ENCODE measurements around the gene UGT2B17. TPM values are rescaled to one million over a fixed set of nuclear protein-coding genes. Genes with fewer than 3 reads are reported as not detected.
"Not testable (repeated sequence)": the region's sequence is repeated elsewhere in the genome, so short reads cannot be mapped to it uniquely, and the experiment has no call there.

UGT2B17 gene
- total RNA-seq, 1 experiment from 2014 or later, result not detected

GRCh38 chr4:68542742-68543141 lies 33.4 kb downstream of the UGT2B17 start:
- CTCF ChIA-PET; POLR2A ChIA-PET; H3K4me1 Mint-ChIP-seq (ENCODE audit: insufficient read depth, unreplicated experiment); H3K4me3 Mint-ChIP-seq (ENCODE audit: unreplicated experiment); H3K27ac Mint-ChIP-seq (ENCODE audit: low read depth, unreplicated experiment); BruUV-seq (replicated peaks); H3K9me3 Mint-ChIP-seq (ENCODE audit: unreplicated experiment); DNase-seq (ENCODE audit: unreplicated experiment); H3K36me3 Mint-ChIP-seq (ENCODE audit: insufficient read depth, unreplicated experiment); intact Hi-C loops (cut with micrococcal nuclease); H3K27me3 Mint-ChIP-seq (ENCODE audit: insufficient read depth, unreplicated experiment): not testable (repeated sequence)

GRCh38 chr4:68536375-68536774 lies 39.7 kb downstream of the UGT2B17 start:
- ChIA-PET POLR2A (no interaction called here), CTCF (interaction anchor here (1.2 kb wide), 1 partner anchor 37 kb away, joined by 4 read pairs; no protein-coding TSS in a partner anchor)
- no TSS peak for BruUV-seq (replicated peaks)
- Mint-ChIP-seq H3K4me3 (ENCODE audit: unreplicated experiment) (no peak overlapping the region), H3K36me3 (ENCODE audit: insufficient read depth, unreplicated experiment) (no peaks in the 10 kb centered on the region), H3K27ac (ENCODE audit: low read depth, unreplicated experiment) (no peak overlapping the region), H3K9me3 (ENCODE audit: unreplicated experiment) (peaks cover 28% of the 10 kb centered on the region), H3K27me3 (ENCODE audit: insufficient read depth, unreplicated experiment) (no peaks in the 10 kb centered on the region), H3K4me1 (ENCODE audit: insufficient read depth, unreplicated experiment) (no peaks in the 10 kb centered on the region)
- no peak for DNase-seq (ENCODE audit: unreplicated experiment)
- TF ChIP-seq CTCF (IDR thresholded peaks at IDR 0.05; ENCODE audit: unreplicated experiment), result no peak
- intact Hi-C loops (cut with micrococcal nuclease), result no loop called here

GRCh38 chr4:68535974-68536373 lies 40.1 kb downstream of the UGT2B17 start:
- Mint-ChIP-seq H3K4me1 (ENCODE audit: insufficient read depth, unreplicated experiment) (no peaks in the 10 kb centered on the region), H3K36me3 (ENCODE audit: insufficient read depth, unreplicated experiment) (no peaks in the 10 kb centered on the region), H3K9me3 (ENCODE audit: unreplicated experiment) (peaks cover 28% of the 10 kb centered on the region), H3K27ac (ENCODE audit: low read depth, unreplicated experiment) (no peak overlapping the region), H3K27me3 (ENCODE audit: insufficient read depth, unreplicated experiment) (no peaks in the 10 kb centered on the region), H3K4me3 (ENCODE audit: unreplicated experiment) (no peak overlapping the region)
- CTCF ChIA-PET, result interaction anchor here (1.2 kb wide), 1 partner anchor 37 kb away, joined by 4 read pairs; no protein-coding TSS in a partner anchor
- no TSS peak for BruUV-seq (replicated peaks)
- TF ChIP-seq CTCF (IDR thresholded peaks at IDR 0.05; ENCODE audit: unreplicated experiment), result no peak
- intact Hi-C loops (cut with micrococcal nuclease), result no loop called here
- no peak for DNase-seq (ENCODE audit: unreplicated experiment)
- POLR2A ChIA-PET, result no interaction called here

- BruUV-seq (replicated peaks); H3K4me3 Mint-ChIP-seq (ENCODE audit: unreplicated experiment); H3K27me3 Mint-ChIP-seq (ENCODE audit: insufficient read depth, unreplicated experiment); H3K9me3 Mint-ChIP-seq (ENCODE audit: unreplicated experiment); DNase-seq (ENCODE audit: unreplicated experiment); H3K36me3 Mint-ChIP-seq (ENCODE audit: insufficient read depth, unreplicated experiment); intact Hi-C loops (cut with micrococcal nuclease); H3K4me1 Mint-ChIP-seq (ENCODE audit: insufficient read depth, unreplicated experiment): not testable (repeated sequence)
- peak overlapping the region; percentile 78 for H3K27ac Mint-ChIP-seq (ENCODE audit: low read depth, unreplicated experiment)
- POLR2A ChIA-PET, result interaction anchor here (0.7 kb wide), 1 partner anchor 116 kb away, joined by 3 read pairs; no protein-coding TSS in a partner anchor
- CTCF ChIA-PET, result interaction anchor here (1.1 kb wide), 1 partner anchor 67 kb away, joined by 4 read pairs; no protein-coding TSS in a partner anchor
Measured at GRCh38 chr4:68522232-68522631, 53.9 kb downstream of the UGT2B17 start.

GRCh38 chr4:68520985-68521384 lies 55.1 kb downstream of the UGT2B17 start:
- Mint-ChIP-seq H3K9me3 (ENCODE audit: unreplicated experiment) (no peaks in the 10 kb centered on the region), H3K27ac (ENCODE audit: low read depth, unreplicated experiment) (no peak overlapping the region), H3K4me3 (ENCODE audit: unreplicated experiment) (no peak overlapping the region), H3K36me3 (ENCODE audit: insufficient read depth, unreplicated experiment) (no peaks in the 10 kb centered on the region), H3K4me1 (ENCODE audit: insufficient read depth, unreplicated experiment) (peaks cover 7% of the 10 kb centered on the region), H3K27me3 (ENCODE audit: insufficient read depth, unreplicated experiment) (no peaks in the 10 kb centered on the region)
- intact Hi-C loops (cut with micrococcal nuclease), result no loop called here
- TF ChIP-seq CTCF (IDR thresholded peaks at IDR 0.05; ENCODE audit: unreplicated experiment), result no peak
- ChIA-PET CTCF (no interaction called here), POLR2A (no interaction called here)
- no TSS peak for BruUV-seq (replicated peaks)
- no peak for DNase-seq (ENCODE audit: unreplicated experiment)
